Activated CD8-positive, alpha-beta memory T cell treated with anti-CD3 and anti-CD28 coated beads, Interleukin-2, amount 50 U/mL, for 48 hours (primary cell): Measurements from ENCODE around the gene ASB7.

ENCODE experiments used
- DNase-seq: peaks from one replicate; pipeline ENCODE4 v3.0.0-alpha.2; 2020

ASB7 gene

DNA sequence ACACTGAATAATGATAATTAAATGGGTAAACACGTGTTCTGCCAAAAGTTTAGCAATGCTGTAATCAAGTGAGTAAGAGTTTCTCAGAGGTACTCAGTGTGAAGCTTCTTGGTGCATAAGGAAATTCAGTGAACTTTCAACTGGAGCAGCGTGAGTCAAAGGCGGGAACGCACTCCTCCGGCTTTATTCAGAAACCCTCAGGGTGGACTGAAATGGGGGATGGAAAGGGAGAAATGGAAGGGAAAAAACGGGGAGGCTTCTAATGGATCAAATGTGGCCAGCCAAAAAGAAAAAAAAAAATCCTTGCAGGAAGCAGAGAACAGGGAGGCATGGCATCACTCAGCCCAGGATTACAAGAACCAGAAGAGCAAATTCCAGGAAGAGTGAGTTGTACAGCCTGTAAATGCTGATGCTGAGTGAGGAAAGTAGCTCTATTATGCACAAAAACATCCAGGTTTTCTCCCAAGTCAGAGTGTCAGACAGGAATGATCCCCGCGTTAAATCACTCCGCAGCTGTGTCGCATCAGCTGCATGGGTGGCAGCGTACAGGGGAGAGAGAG is 85.3 kb downstream of the ASB7 start:
- DNase-seq: no peak

DNA sequence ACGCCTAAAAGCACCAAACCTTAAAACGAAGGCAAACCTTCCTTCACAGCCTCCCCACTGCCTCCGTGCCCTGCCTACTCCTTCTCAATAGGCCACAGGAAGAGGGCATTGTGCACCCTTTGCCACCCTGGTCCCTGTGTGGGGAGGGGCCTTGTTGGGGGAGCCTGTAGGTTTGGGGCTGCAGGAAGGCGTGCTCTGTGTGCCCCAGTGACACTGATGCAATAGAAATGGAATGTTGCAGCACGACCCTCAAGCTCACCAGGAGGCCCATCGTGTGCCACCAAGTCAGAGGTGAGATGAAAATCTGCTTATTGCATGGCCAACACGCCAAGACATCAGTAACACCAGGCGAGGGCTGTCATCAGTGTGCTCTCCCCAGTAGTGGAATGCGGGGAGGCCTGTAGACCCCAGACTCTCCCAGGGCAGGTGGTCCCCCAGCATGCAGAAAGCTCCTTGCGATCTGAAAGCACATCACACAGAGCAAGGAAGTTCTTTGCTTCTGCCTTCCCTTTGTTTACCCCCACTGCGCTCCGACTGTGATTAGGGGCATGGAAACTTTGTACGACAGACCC is 86.2 kb downstream of the ASB7 start:
- DNase-seq: no peak

DNA sequence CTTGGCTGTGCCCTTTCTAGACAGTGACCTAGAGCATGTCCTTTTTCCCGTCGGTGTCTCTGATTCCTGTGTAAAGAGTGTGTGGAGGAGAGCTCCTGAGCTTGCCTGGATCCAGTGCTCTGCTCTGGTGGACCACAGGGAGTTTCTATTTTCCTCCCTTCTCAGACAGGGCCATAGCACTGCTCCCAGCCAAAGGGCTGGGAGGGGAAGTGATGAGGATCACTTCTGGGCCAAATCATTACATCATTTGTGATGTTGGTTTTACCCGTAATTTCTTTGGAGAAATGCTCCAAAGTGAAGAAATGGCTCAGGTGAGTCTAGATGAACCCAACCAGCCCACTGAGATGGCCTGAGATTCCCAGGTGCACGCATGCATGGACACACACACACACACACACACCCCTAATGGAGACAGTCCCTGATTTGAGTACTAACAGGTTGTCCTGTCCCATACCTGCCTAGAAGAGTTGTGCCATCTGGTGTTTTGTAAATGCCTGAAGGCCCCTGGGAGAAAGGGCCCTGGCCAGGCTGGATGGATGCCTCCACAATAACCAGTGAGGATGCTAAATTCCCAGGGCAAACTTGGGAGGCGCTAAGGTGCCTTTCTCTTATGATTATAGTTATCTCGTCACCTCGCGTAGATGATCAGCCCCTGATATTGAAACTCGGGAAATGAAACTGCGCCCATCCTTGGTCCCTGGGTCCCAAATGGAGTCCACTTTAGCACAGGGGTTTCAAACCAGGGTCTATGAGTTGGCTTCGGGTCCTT is 86.9 kb downstream of the ASB7 start:
- no peak for DNase-seq

DNA sequence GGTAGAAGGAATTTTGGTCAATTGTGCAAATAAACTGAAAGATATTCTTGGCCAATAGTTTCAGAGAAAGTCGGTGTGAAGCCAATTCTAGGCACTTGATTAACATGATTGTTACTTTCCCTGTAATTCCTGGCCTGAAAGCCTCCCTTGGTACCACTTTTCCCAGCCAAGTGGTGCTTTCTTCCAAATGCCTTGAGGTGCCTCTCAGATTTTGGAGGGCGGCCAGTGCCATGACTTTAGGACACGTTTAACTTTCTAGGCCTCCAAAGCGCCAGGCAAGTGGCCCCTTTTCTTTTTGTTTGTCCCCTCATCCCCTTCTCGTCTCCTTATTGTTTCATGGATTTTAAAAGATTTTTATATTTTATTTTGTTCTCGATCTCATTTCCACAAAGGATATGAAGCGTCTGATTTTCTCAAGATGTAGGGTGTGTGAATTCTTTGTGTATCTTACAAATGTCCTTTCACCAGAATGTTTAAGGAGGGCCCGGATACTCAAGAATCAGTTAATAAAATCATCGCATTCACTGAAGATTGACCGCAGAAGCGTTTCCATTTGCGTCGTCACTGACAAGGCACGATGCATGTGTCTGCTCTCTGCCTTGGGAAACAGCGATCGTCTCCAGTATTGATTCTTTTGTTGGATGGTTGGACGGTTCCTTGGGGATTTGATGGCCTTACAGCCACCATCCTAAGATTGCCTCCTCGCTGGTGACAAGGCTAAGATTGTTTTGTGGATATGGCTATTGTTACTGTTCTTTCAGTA is 87.8 kb downstream of the ASB7 start:
- no peak for DNase-seq

DNA sequence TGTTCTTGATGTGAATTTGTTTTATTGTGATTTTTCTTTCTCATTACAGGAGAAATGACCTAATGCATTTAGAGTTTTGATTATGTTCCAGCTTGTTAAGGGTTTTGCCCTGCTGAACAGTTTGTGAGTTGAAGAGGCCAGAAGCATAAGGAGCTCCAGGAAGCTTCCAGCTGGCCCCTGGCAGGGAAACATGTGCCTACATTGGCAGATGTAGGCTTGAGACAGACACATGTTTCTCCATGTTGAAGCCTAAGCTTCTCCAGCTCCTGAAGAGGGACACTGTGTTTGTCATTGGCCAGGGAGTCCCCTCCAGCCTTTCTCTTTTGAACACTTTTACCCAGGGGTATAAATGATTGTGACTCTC is 88.4 kb downstream of the ASB7 start:
- DNase-seq: no peak

DNA sequence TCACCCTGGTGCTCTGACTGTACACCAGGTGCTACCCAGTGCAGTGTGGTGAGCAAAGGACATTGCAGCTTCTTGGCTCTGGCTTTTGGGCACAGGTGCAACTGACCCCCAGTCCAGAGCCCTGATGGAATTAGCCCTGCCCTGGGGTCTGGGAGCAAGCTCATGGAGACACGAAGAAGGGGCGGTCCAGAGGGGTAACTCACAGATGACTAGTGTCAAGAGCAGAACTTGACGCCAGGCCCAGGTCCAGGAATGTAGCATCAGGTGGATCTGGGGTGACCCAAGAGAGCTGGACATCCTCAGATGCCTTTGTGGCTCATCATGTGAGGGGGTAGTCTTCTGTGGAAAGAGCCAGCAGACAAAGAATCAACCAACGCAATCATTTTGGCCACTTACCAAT is 88.9 kb downstream of the ASB7 start:
- no peak for DNase-seq

DNA sequence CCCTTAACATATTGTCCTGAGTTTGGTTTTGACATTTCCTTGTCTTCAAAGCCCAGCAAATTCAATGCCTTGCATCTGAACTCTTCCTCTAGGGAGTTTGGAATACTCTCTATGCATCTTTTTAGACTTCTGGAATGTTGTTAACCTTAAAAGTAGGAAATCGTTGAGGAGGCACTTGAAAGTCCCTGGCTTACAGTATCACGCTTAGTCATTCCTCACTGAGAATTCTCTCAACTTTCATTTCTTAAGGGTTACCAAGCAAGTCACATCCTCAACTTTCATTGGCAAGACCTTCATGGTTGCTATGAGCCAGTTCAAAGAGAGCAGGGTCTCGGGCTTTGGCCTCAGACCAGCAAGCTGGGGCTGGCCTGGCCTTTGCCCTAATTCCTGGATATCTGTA is 89.9 kb downstream of the ASB7 start:
- DNase-seq: no peak

DNA sequence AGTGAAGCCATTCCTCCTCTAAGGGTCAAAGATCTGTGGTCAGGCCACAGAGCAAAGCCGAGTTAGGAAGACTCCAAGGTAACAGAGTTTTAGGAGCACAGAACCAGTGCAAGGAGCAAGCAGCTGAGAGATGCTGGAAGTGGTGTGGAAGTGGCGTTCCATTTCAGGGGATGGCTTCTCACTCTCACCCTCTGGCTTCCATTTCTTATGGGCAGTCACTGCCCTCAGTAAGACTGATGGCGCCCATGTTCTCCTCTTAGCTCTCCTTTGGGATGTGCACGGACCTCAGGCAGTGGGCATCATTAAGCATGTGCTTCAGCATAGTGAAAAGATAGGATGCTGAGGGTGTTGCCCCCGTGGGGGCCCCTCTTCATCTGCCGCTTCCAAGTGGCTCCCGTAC is 90.3 kb downstream of the ASB7 start:
- no peak for DNase-seq

DNA sequence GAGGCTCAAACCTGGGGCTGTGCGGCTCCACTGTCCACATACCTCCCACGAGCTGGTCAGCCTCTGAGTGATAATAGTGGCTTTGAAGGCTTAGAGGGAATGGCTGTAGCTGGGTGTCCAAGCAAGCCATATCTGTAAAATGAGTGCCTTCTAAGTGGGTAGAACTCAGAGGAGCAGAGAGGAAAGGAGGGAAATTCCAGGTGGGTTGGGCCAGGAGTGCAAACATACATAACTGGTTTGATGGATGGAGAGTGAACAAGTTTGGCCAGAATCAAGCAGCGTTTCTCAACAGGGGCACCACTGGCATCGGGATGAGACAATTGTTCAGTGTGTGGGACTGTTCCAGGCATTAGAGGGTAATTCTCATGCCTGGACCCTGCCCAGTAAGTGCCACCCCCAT is 91.1 kb downstream of the ASB7 start:
- DNase-seq: no peak

DNA sequence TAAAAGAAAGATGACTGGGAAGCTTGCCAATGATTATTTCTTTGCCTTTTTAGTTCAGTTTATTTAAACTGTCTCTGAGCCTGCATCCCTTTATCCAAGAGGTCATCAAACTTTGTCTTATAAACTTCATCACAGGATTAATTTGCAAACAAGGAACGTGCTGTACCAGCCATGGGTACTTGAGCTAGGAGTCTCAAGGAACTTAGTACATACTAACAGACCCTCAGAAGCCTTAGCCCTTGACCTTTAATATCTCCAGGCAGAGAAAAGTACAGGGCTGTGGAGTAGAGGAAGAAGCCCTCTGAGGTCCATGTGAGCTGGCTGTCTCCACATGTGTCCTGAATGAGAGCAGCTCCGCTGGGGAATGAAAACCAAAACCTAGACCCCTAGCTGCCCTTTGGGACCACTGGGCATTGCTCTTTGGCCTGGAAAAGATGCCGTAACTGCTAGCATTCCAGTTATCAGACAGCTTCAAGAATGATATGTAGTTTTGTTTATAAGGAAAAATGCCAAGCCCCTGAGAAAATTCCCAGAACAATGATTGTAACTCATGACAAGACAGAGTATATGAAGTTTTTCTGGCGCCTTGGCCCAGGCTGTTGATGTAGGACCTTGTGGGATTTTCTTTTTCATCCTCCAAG is 92.1 kb downstream of the ASB7 start:
- no peak for DNase-seq

DNA sequence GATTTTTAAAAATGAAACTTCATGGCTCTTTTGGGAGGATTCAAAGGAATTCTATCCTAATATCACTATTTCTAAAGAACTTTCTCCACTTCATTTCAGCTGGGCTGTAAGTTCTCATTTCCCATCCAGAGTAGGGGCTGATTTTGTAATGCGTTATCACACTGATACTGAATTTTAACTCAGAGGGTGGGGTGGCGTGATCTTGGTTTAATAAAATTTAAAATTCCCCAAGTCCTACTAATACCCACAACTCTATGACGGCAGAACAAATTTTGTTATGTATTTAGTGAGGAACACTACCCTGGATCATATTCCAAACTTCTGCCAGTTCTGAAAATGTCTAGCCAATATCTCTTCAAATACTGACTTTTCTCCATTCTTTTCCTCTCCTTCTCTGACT is 92.7 kb downstream of the ASB7 start:
- DNase-seq: no peak

DNA sequence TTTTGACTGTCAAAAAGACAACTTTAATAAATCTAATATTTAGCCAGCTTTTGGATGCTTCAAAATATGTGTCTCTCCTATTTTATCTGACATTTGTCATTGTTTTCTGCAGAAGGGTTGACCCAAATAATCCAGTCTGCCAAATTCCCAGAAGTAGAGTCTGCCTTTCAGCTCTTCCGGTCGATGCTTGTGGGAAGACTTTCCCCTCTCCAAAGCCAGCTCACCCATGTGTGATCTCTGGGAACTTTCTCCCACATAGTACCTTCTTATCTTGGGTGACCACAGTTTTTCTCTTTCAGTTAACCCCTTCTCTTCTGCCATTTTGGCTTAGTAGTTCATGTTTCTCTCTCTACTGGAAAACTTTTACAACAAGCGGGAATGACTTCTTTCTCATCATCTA is 94.1 kb downstream of the ASB7 start:
- no peak for DNase-seq
